Activated CD4-positive, alpha-beta T cell treated with anti-CD3 and anti-CD28 coated beads, Interleukin-2, amount 50 U/mL, for 4 hours (primary cell): ENCODE measurements around the gene KIF13A.
"Not testable (repeated sequence)": the region's sequence is repeated elsewhere in the genome, so short reads cannot be mapped to it uniquely, and the experiment has no call there.

ENCODE experiments used
- DNase-seq, 2 experiments: peaks; one replicate each; pipeline ENCODE4 v3.0.0-alpha.2; 2020

Gene KIF13A

GRCh38 chr6:17987447-17987696 lies at the start of gene KIF13A:
Gene KIF13A (minus strand): TSS chr6:17987635. CDS start chr6:17987463, 172 bp downstream.
- DNase-seq, result no peak

GRCh38 chr6:18036781-18037180 lies 49.3 kb upstream of the KIF13A start:
- no peak for DNase-seq

- DNase-seq, result no peak
Measured at GRCh38 chr6:18035330-18035854, 48.0 kb upstream of the KIF13A start.

GRCh38 chr6:18034798-18035202 lies 47.4 kb upstream of the KIF13A start:
- no peak for DNase-seq

- DNase-seq, result no peak
Measured at GRCh38 chr6:18031680-18032256, 44.3 kb upstream of the KIF13A start.

- no peak for DNase-seq
Measured at GRCh38 chr6:18031189-18031588, 43.8 kb upstream of the KIF13A start.

- DNase-seq, result no peak
Measured at GRCh38 chr6:18028332-18028731, 40.9 kb upstream of the KIF13A start.

GRCh38 chr6:18025596-18025995 lies 38.2 kb upstream of the KIF13A start:
- DNase-seq, result no peak

- no peak for DNase-seq
Measured at GRCh38 chr6:18024876-18025275, 37.4 kb upstream of the KIF13A start.

- DNase-seq, result no peak
Measured at GRCh38 chr6:18023891-18024290, 36.5 kb upstream of the KIF13A start.

GRCh38 chr6:18022398-18023231 lies 35.2 kb upstream of the KIF13A start:
- DNase-seq, result no peak

GRCh38 chr6:18021166-18021850 lies 33.9 kb upstream of the KIF13A start:
- DNase-seq, result no peak

- DNase-seq, result not testable (repeated sequence)
Measured at GRCh38 chr6:18020545-18020944, 33.1 kb upstream of the KIF13A start.

- no peak for DNase-seq
Measured at GRCh38 chr6:18019539-18020534, 32.4 kb upstream of the KIF13A start.

- not testable (repeated sequence) for DNase-seq
Measured at GRCh38 chr6:18019133-18019532, 31.7 kb upstream of the KIF13A start.

GRCh38 chr6:18016698-18017097 lies 29.3 kb upstream of the KIF13A start:
- no peak for DNase-seq

- DNase-seq, result no peak
Measured at GRCh38 chr6:18016133-18016532, 28.7 kb upstream of the KIF13A start.

- DNase-seq, result no peak
Measured at GRCh38 chr6:18011287-18011686, 23.9 kb upstream of the KIF13A start.

GRCh38 chr6:18010540-18010939 lies 23.1 kb upstream of the KIF13A start:
- not testable (repeated sequence) for DNase-seq

GRCh38 chr6:18004256-18004985 lies 17.0 kb upstream of the KIF13A start:
- no peak for DNase-seq

- no peak for DNase-seq
Measured at GRCh38 chr6:17999425-17999824, 12.0 kb upstream of the KIF13A start.

GRCh38 chr6:17998442-17998841 lies 11.0 kb upstream of the KIF13A start:
- no peak for DNase-seq
